NCI-H69 (cell line): ENCODE measurements around the gene CATSPERE.
A peak's percentile ranks its signal among the peaks of the same experiment; 100 is the strongest.
"Not testable (repeated sequence)": the region's sequence is repeated elsewhere in the genome, so short reads cannot be mapped to it uniquely, and the experiment has no call there.

Experiments used
- DNase-seq: peaks from one replicate; lab custom pipeline; 2025; lab: John Stamatoyannopoulos, UW

Gene CATSPERE

DNA sequence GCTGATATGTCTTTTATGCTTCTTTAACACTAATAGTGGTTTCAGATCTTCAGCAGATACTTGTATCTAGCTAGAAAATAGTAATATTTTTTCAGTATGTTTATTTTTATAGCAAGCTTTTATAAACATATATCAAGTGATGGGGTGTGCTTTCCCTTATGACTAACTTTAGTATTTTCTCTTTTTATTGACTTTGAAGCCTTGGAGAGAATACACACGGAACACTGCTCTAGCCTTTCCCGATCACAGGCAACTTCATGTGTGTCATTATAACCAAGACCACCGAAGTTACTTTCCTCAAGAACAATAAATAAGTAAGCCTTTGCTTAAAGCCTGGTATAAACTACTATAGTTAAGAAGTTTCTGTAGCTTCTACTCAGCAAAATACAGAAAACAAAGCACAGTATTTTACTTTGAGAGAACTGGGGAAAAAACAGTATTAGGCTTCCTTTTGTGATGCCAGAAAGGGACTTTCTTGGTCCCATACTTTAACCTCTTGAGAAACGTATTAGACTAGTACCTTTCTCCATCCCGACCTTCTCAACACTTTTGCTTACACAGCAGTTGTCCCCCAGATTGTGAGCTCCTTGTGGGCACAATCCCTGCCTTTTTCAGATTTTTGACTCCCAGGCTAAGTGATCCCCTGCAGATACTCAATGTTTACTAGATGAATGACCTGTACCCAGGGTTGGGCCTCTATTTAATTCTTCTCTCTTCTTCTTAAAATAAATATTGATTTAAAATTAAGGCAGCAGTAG, 12.6 kb upstream of the CATSPERE start:
- no peak for DNase-seq

DNA sequence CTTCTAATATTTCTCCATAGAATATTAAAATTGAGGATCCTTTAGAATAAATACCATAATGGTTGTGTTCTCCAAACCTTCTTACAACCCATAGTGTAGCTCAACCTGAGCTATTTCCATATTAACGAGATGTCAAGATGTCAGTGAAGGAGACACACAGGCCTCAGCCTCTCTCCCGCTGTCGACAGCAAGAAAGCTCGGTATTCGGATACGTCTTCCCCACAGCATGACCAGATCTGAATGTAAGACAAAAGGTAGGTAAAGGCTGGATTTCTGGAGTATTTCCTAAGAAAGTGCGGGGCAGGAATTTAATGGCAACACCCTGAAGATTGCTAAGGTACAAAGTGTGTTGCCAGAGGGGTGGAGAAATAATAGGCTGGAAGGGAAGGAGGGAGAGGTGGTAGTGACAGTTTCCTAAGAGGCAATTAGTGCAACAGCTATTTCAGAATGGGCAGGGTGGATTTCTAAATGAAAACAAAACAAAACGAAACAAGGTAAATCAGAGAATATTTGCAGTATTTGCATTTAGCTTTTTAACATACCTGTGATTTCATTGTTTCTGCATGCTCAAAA, 11.1 kb upstream of the CATSPERE start:
- peak; percentile 52 for DNase-seq

DNA sequence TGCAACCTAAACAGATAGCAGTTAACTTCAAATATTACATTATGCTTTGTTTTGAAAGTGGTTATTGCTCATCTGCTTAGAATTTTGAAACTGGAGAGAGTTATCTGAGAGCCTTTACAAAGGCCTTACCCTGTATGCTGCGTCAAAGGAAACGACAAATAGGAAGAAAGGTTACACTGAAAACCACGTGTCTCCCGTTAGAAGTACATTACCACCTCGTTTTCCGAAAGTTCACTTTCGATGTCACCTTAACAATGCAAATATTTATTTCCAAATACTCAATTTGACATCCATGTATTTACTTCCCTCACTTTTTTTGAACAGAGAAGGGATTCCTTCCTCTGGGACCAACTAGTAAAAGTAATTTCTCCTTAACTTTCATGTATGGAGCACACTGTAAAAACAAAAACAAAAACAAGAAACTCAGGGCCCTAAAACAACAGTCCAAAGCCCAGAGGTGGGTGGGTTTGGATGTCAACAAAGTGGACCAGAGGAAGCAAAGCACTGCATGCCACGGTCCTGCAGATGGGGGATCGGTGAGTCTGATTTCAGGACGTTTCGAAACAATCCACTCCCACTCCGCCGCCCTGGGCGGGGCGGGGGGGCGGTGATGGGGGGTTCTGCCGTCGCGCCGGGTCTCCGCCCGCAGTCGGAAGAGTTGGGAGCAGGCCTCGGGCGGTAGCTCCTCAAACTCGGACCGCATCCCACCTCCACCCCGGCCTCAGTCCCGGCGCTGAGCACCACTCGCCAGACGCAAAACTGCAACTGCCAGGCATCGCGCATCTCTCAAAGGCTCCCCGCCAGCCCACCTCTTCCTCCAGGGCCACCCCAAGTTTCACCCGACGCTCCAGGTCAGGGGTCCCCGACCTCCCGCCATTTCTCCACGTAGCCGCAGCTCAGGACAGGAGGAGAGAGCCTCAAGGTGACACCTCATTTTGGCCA, 10.2 kb upstream of the CATSPERE start:
- peak; percentile 71 for DNase-seq

DNA sequence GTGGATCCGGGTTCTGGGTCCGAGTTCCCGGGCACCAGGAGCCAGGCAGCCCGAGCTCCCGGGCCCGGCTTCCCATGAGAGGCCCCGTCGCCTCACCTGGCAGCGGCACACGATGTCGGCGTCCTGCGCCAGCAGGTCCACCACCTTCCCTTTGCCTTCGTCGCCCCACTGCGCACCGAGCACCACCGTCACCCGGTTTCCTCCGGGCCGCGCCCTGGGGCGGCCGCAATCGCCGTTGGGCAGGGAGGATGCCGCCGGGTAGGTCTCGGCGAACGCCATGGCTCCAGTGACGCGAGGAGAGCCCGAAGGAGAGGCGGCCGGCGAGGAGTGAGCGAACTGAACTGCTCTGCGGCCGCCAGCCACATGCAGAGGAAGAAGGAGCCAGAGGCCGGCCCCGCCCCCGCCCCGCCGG, 9.5 kb upstream of the CATSPERE start, which contains the start of gene ADSS2:
ADSS2 (minus strand) TSS at position 371 of the 412 bp plus-strand sequence; CDS start at position 279, 92 bp downstream.
- DNase-seq = no peak

DNA sequence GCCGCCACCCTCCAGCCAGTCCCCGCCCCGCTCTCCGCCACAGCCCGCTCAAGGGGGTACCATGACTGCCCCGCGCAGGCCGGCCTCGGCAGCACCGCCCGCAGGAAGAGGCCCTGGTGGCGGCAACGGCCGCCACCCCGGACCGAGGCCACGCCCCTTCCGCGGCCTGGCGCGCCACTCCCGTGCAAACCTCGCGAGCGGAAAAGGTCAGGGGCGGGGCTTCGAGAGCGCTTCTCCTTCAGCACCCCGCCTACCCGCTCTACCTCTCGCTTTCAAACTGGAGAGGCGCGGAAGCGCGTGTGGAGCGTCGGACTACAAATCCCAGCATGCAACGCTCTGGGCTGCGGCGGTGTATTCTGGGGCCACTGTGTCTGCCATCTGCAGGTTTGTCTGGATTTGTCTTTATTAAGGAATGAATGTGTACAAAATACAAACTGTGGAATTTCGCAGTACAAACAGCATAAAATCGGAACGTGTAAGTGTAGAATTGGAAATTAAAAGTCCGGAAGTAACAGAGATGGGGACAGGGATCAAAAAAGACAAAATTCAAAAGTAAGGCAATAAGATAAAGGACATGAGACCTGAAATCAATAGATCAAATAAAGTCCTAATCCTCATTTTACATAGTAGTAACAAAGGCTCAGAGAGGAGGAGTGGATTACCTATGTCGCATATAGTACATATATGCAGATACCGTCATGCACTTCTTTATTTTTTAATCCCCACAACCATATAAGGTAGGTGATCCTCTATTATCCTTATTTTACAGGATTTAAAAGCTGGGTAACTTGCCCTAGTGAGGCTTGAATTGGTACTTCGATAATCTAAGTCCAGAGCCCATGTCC, 8.9 kb upstream of the CATSPERE start:
- peak; percentile 100 for DNase-seq

DNA sequence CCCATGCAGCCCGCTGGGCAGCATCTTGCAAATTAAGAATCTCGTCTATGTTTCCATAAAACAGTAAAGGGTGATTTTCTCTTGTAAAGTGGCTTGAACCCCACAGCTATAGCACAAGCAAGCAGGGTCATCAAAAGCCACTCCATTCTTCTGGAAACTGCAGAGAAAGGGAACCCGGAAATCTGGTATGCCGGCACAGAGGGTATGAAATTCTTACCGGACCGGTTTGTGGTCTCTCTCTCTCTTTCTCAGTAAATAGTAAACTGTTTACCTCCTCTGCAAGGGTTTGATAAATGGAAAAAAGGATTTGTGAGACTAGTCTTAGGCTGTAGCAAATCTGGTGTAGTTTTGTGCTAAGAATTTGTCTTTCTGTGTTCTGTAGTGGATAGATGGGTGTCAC, 6.7 kb upstream of the CATSPERE start:
- DNase-seq = no peak

DNA sequence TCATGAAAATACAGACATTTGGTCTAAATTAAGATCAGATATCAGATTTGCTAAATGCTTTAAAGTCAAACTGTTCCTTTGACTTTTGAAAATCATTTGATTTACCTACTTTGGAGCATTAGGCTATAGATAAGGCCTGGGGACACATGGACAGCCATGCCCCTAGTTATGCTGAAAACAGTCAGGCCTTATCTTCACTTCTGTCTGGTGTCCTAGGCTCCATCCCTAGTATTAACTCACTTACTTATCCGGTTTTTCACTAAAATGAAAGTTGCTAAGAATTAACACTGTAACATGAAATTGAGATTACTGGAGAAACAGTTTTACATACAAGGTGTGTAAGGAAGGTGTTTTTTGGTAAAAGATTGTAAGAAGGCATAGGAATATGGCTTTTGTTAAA, 4.5 kb upstream of the CATSPERE start:
- DNase-seq = no peak

DNA sequence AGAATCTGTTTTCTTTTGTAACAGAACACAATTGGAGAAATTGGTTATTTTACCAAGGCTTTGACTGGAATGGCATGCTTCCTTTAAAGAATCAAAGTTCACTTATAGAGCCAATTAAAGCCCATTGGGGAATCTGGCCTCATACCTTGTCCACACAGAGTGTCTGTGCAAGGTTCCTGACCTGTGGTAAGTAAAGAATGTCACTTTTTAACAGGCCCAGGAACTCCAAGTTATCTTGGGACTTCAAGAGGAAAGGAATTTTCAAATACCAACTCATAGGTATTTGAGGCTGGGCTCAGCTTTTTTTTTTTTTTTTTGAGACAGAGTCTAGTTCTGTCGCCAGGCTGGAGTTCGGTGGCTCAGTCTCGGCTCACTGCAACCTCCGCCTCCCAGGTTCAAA, 2.3 kb upstream of the CATSPERE start:
- no peak for DNase-seq

DNA sequence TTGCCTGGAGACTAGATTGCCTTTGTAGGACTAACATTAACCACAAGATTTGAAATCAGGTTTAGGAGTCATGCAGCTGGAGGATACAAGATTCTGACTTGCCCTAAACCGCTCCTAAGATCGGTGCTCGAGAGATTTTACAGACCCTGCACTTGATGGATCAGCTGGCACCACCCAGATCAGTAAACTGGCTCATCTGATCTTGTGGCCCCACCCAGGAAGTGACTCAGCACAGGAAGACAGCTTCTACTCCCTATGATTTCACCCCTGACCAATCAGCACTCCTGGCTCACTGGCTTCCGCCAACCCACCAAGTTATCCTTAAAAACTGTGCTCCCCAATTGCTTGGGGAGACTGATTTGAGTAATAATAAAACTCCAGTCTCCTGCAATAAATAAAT, 876 bp upstream of the CATSPERE start:
- DNase-seq = peak; percentile 18

DNA sequence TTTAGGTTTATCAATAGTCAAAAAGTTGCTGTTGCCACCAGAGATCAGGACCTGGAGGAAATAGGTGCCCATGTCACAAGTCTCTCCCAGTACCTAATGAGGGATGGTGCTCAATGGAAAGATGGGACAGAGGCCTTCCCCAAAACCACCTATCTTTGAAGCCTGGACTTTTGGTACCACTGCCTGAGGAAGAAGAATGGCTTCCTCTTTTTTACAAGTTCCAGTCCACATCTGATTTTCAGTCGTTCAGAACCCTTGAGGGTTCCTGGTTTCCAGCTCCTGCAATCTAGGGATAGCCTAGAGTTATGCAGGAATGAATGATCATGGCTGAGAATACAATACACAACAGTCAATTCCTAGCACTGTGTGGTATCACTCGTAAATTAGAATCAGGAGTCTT, 5.7 kb downstream of the CATSPERE start:
- DNase-seq = no peak

DNA sequence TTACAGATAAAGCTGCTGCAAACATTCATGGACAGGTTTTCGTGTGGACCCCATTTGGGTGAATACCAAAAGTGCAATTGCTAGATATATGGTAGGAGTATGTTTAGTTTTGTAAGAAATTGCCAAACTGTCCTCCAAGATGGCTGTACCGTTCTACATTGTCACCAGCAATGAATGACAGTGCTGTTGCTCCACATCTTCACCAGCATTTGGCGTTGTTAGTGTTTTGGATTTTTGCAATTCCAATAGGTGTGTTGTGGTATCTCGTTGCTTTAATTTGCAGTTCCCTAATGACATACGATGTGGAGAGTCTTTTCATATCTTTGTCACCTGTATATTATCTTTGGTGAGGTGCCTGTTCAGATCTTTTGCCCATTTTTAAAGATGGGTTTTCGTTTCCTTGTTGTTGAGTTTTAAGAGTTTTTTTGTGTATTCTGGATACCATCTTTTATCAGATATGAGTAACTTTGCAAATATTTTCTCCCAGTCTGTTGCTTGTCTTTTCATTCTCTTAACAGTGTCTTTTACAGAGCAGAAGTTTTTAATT, 12.1 kb downstream of the CATSPERE start:
- no peak for DNase-seq

DNA sequence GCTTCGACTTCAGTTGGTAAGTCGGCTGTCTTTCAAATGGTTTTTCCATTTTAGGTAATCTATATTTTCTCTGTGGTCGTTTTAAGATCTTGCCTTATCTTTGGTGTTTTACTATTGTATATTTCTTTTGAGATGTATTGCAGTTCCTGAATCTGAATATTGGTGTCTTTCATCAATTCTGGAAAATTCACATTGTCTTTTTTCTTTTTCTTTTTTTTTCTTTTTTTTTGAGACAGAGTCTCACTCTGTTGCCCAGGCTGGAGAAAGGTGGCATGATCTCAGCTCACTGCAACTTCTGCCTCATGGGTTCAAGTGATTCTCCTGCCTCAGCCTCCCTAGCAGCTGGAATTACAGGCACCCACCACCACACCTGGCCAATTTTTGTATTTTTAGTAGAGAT, 23.9 kb downstream of the CATSPERE start:
- not testable (repeated sequence) for DNase-seq

DNA sequence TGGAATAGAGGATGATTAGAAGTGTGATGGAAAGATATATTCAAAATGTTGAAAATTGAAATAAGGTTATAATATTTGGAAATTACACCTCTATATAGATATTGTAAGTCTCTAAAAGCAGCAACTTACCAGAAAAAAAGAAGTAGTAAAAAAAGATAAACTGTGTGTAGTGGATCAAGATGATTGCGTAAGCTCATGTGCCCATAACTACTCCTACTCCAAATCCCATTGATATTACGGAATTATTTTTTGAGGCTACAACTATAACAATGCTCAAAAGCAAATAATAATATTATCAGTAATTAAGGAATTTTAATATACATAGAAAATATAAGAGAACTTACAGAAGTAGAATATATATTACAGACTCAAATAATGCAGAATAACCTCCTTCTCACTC, 33.6 kb downstream of the CATSPERE start:
- DNase-seq = no peak

DNA sequence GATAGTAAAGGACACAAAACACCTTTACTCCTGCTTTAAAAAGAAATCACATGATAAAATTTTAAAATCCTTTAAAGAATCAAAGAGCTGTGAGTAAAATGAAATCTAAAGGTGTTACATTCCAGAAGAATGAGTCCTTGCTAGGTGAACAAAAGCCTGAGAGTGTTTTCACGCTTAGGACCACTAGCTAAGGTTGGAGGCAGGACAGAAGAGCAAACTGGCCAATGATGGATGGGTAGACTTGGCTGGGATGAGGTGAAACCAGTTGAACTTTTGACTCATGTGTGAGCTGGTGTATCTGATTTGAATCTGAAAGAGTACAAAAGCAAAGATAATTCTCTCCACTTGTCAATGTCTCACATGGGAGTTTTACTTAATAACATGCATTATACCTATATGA, 35.1 kb downstream of the CATSPERE start:
- no peak for DNase-seq

DNA sequence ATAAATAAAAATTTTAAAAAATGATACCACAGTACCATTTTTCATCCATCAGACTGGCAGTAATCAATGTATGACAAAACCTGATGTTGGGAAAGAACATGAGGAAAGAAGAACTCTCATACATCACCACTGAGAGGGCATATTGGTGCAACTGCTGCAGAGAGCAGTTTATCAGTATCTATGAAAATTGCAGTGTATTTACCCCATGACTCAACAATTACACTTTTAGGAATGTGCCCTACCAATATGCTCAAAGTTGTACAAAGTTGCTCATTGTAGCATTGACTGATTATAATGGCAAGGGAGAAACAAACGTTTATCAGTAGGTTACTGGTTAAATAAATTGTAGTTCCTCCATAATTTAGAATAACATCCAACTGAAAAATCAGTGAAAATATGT, 36.7 kb downstream of the CATSPERE start:
- DNase-seq = no peak

DNA sequence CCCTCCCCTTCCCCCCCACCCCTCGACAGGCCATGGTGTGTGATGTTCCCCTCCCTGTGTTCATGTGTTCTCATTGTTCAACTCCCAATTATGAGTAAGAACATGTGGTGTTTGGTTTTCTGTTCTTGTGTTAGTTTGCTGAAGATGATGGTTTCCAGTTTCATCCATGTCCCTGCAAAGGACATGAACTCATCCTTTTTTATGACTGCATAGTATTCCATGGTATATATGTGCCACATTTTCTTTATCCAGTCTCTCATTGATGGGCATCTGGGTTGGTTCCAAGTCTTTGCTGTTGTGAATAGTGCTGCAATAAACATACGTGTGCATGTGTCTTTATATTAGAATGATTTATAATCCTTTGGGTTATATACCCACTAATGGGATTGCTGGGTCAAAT, 38.4 kb downstream of the CATSPERE start:
- DNase-seq = not testable (repeated sequence)

DNA sequence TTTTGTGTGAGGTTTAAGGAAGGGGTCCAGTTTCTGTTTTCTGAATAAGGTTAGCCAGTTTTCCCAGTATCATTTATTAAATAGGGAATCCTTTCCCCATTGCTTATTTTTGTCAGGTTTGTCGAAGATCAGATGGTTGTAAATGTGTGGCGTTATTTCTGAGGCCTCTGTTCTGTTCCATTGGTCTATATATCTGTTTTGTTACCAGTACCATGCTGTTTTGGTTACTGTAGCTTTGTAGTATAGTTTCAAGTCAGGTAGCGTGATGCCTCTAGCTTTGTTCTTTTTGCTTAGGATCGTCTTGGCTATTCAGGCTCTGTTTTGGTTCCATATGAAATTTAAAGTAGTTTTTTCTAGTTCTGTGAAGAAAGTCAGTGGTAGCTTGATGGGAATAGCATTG, 39.4 kb downstream of the CATSPERE start:
- DNase-seq = not testable (repeated sequence)

DNA sequence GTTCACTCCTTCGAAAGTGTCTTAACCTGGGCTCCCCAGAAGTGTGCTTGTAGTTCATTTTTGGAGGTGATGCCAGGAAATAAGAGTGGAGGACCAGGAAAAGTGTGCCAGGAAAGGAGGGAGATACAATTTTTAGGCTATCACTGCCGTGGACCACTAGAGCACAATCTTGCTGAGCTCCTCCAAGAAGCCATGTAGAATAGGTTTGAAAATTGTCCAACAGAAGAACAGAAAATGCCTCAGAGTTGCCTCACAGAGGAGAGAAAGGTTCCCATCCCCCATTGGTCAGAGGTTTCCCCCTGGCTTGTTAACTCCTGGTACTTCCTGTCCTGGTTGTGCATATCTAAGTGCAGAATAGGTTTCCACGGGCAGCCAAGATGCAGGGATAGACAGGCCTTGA, 41.6 kb downstream of the CATSPERE start:
- DNase-seq = no peak

DNA sequence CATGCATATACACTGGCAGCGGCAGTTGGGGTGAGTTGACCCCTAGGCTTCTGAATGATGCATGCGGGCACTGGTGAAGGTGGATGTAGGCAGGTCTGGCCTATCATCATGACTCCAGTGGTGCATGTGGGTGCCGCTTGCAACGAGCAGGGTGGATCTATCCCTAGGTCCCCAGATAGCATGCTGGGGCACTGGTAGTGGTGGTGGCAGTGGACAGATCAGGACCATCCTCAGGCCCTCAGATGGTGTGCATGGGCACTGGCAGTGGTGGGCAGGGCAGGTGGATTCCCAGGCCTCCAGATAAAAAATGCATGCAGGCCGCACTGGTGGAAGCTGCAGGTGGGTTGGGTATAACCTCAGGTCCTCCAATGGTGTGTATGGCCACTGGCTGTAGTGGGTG, 52.4 kb downstream of the CATSPERE start:
- DNase-seq = no peak

DNA sequence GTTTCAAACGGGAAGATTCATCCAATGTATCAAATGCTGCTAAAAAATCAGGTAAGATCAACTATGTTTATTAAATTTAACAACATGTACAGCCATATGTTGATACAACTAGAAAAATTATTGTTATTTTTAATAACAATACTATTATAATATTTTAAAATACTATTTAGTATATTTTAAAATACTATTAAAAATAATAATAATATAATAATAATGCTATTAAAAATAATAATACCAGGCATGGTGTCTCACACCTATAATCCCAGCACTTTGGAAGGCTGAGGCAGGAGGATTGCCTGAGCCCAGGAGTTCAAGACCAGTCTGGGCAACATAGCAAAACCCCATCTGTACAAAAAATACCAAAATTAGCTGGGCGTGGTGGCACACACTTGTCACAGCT, 54.6 kb downstream of the CATSPERE start:
- no peak for DNase-seq

DNA sequence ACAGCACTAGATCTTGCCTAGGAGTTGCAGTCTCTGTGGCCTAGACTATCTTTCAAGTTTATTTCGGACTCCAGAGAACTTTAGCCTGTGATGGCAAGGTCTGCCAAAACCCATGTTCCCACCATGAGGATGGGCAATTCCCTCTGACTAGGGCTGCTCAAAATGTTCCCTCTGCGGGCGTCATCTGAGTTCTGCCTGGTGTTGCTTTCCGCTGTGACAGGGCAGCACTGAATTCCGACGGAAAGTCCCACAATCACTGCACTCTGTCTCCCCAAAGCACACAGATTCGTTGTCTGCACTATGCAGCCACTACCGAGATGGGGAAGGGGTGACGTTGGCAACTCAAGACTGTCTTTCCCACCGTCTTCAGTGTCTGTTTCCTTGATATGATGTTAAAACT, 75.2 kb downstream of the CATSPERE start:
- DNase-seq = no peak

DNA sequence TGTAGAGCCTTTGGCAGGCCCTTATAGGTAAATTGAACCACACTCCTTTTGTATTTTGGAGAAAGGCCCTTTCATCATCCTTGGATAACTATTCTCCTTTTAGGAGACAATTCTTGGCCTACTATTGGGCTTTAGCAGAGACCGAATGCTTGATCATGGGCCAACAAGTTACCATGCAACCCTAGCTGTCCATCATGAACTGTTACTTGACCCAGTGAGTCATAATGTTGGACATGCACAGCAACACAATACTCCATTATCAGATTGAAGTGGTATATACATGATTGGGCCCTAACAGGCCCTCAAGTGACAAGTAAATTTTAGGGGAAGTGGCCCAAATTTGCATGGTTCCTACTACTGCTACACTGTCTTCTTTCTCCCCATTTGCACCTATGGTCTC, 84.4 kb downstream of the CATSPERE start:
- DNase-seq = no peak
